ENCODE data around the gene HAGHL.

HAGHL gene

DNA sequence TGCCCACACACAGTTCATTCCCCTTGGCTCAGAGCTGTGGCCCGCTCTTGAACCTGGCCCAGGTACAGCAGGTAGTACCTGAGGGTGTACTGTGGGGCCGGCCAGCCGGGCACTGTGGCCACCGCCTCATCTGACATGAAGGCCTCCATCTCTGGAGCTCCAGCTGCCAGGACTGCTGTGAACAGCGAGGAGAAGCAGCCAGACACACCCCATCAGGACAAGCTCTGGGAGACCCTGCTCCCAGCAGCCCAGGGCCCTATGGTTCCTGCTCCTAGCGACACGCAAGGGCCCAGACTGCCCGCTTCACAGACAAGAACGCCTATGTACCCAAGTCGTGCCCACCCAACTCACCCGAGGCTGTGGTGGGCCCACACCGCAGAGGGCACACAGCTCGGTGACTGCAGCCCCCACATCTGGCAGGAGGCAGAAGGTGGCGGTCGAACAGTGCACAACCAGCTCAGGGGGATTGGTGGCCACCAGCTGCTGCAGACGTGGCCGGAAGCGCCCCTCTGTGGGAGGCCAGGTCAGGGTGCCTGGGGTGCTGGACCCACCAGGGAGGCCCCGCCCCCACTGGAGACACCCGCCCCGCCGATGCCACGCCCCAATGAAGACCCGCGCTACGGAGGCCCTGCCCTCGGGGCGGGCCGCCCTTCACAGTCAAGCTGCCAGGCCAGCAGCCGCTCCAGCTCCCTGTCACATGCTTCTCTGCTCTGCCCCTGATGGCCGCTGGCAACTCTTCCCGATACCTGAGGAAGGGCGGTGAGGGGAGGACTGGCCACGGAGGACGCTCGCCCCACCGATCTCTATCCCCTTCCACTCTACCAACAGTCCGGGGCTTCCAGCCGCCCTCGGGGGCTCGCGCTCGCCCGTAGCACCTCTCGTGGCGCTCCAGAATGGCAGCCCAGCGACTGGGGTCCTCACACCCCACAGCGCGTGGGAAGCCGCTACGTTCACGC lies 47.8 kb upstream of the HAGHL start (continued):
- TF ChIP-seq ZBTB26 (tag by site-specific recombination; optimal IDR thresholded peaks at IDR 0.05) (peak; percentile 74), ZBTB44 (tag by site-specific recombination; IDR thresholded peaks at IDR 0.05) (no peak), PRDM4 (tag by site-specific recombination; IDR thresholded peaks at IDR 0.05) (peak; percentile 12; the same call in 1 of the 2 replicates), HOXA7 (CRISPR knock-in tag; IDR thresholded peaks at IDR 0.05; ENCODE audit: borderline replicate concordance) (no peak), ZNF391 (tag by site-specific recombination; IDR thresholded peaks at IDR 0.05; ENCODE audit: borderline replicate concordance, low read depth) (peak; percentile 69; the same call in 1 of the 2 replicates), ZNF521 (tag by site-specific recombination; IDR thresholded peaks at IDR 0.05) (no peak), AEBP2 (tag by site-specific recombination; IDR thresholded peaks at IDR 0.05; ENCODE audit: borderline replicate concordance) (no peak), GLIS2 (tag by site-specific recombination; IDR thresholded peaks at IDR 0.05) (peak; percentile 97), ZBTB1 (tag by site-specific recombination; IDR thresholded peaks at IDR 0.05) (no peak), ZBTB11 (tag by site-specific recombination; conservative IDR thresholded peaks at IDR 0.05; ENCODE audit: low read depth) (no peak), ZNF155 (tag by site-specific recombination; IDR thresholded peaks at IDR 0.05) (no peak), ZNF174 (tag by site-specific recombination; IDR thresholded peaks at IDR 0.05) (no peak), SCRT1 (tag by site-specific recombination; IDR thresholded peaks at IDR 0.05; ENCODE audit: borderline replicate concordance) (no peak), OSR2 (tag by site-specific recombination; IDR thresholded peaks at IDR 0.05) (peak; percentile 60; the same call in 1 of the 2 replicates), ZNF175 (tag by site-specific recombination; IDR thresholded peaks at IDR 0.05) (no peak), ZNF549 (tag by site-specific recombination; IDR thresholded peaks at IDR 0.05) (no peak), ZNF510 (tag by site-specific recombination; IDR thresholded peaks at IDR 0.05; ENCODE audit: insufficient replicate concordance) (no peak), ZFP41 (tag by site-specific recombination; IDR thresholded peaks at IDR 0.05; ENCODE audit: borderline replicate concordance) (no peak), ZFP3 (tag by site-specific recombination; IDR thresholded peaks at IDR 0.05; ENCODE audit: low read depth) (no peak), KLF9 (tag by site-specific recombination; IDR thresholded peaks at IDR 0.05; ENCODE audit: low read depth) (peak; percentile 91), ZNF600 (tag by site-specific recombination; IDR thresholded peaks at IDR 0.05) (peak; percentile 90), YY2 (tag by site-specific recombination; IDR thresholded peaks at IDR 0.05) (no peak; the same call in 1 of the 2 replicates), ZNF416 (tag by site-specific recombination; IDR thresholded peaks at IDR 0.05) (no peak), ZNF184 (tag by site-specific recombination; IDR thresholded peaks at IDR 0.05) (no peak), KLF16 (tag by site-specific recombination; IDR thresholded peaks at IDR 0.05) (peak; percentile 79; the same call in 1 of the 2 replicates), ZNF37A (tag by site-specific recombination; IDR thresholded peaks at IDR 0.05) (no peak)
- TF ChIP-seq, protein P1, sequence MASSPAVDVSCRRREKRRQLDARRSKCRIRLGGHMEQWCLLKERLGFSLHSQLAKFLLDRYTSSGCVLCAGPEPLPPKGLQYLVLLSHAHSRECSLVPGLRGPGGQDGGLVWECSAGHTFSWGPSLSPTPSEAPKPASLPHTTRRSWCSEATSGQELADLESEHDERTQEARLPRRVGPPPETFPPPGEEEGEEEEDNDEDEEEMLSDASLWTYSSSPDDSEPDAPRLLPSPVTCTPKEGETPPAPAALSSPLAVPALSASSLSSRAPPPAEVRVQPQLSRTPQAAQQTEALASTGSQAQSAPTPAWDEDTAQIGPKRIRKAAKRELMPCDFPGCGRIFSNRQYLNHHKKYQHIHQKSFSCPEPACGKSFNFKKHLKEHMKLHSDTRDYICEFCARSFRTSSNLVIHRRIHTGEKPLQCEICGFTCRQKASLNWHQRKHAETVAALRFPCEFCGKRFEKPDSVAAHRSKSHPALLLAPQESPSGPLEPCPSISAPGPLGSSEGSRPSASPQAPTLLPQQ (tag by site-specific recombination; IDR thresholded peaks at IDR 0.05) = peak; percentile 99

All from HEK293 (cell line).